HG02973 (cell line): ENCODE measurements around the gene CLEC4M.
"Not testable (repeated sequence)": the region's sequence is repeated elsewhere in the genome, so short reads cannot be mapped to it uniquely, and the experiment has no call there.

Experiments used
- ATAC-seq: cut with Tn5 transposase; IDR thresholded peaks from one replicate; pipeline ENCODE4 v1.9.1; 2021; ENCODE audit warnings: moderate library complexity; ENCODE audit not compliant: unreplicated experiment

The CLEC4M gene

DNA sequence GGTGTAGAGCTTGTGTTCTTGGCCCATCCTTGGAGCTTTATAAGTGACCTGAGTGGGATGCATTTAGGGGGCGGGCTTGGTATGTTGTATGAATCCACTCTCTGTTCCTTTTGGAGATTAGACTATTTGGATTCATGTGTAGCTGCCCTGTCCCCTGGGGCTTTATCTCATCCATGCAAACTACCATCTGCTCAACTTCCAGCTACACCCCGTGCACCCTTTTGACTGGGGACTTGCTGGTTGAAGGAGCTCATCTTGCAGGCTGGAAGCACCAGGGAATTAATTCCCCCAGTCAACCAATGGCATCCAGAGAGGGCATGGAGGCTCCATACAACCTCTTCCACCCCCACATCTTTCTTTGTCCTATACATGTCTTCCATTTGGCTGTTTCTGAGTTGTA lies 6.1 kb downstream of the CLEC4M start:
- ATAC-seq, result no peak

DNA sequence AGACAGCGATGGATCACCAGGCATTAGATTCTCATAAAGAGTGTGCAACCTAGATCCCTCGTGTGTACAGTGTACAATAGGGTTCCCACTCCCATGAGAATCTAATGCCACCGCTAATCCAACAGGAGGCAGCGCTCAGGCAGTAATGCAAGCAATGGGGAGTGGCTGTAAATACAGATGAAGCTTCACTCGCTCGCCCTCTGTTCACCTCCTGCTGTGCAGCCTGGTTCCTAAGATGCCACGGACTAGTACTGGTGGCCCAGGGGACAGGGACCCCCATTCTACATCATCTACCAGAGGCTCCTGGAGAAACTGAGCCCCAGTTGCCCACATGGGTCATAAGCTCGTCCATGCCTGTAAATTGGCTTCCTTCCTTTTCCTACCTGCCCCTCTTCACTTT lies 8.0 kb downstream of the CLEC4M start:
- ATAC-seq, result no peak

DNA sequence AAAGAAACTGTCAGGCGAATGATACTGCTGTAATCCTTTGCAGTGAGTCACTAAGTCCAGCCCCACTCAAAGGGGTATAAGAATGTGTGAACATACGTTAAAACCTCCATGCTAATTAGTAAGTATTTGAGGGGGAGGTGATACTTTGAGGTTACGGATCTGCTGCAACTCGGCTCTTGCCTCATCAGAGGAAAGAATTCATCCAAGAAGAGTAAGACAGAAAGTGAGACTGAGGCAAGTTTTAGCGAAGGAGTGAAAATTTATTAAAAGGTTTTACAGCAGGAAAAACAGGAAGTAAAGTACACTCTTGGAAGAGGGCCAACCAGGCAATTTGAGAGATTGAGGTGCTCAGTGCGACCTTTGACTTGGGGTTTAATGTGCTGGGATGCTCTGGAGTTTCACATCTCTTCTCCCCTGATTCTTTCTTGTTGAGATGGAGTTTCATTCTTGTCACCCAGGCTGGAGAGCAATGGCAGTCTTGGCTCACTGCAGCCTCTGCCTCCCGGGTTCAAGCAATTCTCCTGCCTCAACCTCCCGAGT lies 9.8 kb downstream of the CLEC4M start:
- ATAC-seq, result no peak

DNA sequence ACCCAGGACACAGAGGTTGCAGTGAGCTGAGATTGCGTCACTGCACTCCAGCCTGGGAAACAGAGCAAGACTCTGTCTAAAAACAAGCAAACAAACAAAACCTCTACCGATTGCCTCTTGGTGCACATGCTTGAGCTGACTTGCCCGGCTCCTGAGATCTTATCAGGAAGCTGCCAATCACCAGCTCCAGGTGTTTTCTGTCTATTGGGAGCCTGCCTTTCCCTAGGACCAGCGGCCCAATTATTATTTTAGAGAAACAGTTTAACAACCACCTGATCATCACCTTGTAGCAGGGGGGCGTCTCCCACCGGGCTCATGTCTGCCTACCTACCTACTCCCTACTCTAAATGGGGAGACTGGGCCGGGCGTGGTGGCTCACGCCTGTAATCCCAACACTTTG lies 10.8 kb downstream of the CLEC4M start:
- ATAC-seq, result no peak

DNA sequence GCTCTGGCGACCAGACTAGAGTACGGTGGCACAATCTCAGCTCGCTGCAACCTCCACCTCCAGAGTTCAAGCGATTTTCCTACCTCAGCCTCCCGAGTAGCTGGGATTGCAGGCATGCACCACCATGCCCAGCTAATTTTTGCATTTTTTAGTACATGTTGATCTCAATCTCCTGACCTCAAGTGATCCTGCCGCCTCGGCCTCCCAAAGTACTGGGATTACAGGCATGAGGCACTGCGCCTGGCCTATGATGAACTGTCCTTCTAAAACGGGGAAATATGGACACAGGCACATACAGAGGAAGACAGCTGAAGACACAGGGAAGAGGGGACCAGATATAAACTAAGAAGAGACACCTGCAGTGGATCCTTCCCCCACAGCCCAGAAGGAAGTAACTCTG lies 12.7 kb downstream of the CLEC4M start:
- no peak for ATAC-seq

DNA sequence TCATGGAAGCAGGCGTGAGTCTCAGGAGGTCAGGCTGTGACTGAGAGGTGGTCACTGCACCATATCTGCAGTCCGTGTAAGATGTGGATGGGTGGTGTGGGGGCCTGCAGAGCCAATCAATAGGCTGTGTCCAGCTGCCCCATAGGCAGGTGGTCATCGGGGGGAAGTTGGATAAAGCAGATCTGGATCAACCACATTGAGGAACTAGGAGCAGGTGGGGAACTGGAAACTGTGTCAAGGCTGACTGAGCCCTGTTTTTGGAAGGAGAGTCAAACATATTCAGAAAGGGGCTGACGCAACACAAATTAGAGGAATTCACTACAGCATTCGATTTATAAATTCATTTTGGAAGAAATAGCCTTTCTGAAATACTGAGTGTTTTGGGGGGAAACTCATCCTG lies 15.0 kb downstream of the CLEC4M start:
- no peak for ATAC-seq

DNA sequence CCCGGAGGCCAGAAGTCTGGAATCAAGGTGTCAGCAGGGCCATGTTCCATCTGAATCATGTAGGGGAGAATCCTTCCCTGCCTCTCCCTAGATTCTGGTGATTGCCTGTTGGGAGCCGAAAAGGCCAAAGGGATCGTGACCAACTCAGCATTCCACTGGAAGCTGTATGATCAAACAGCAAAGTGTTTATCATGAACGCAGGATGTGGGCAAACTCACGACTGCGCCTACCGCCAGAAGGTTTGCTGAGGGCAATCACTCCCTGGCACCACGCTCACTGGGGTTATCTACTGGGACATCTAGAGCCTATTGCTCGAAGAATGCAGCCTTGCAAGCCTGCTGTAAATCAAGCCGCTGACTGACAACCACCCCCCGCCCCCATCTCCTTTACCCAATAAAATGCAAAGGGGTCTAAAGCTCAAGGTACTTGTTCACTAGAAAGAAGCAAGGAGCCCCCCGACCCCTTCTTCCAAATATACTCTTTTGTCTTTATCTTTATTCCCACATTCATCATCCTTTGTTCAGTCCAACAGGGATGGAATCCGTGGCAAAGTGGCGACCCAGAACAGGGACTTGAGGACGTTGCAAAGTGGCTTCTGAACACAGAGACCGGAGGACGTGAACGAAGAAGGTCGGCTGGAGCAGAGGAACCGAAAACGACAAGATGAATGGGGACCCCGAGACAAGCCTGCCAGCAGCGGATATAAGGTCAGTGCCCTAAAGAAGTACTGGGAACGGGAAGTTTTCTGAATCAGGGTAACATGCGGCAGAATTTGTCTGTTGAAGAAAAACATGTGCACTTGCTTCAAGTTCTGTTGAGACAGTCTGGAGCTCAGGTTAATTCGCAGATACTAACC lies 16.8 kb downstream of the CLEC4M start:
- no peak for ATAC-seq

DNA sequence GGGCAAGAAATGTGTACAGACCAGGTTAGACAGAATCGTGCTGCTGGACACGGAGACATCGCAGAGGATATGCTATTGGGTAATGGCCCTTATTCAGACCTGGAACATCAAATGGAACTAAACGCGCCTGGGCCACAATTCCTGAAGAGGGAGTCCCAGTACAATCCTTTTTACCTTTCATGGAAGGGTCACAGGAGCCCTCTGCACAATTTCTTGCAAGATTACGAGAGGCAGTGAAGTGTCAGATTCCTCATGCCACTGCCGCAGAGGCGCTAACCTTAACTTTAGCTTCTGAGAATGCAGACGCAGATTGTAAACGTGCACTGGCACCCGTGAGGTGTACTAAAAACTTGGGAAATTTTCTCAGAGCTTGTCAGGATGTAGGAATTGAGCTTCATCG lies 18.1 kb downstream of the CLEC4M start:
- no peak for ATAC-seq

DNA sequence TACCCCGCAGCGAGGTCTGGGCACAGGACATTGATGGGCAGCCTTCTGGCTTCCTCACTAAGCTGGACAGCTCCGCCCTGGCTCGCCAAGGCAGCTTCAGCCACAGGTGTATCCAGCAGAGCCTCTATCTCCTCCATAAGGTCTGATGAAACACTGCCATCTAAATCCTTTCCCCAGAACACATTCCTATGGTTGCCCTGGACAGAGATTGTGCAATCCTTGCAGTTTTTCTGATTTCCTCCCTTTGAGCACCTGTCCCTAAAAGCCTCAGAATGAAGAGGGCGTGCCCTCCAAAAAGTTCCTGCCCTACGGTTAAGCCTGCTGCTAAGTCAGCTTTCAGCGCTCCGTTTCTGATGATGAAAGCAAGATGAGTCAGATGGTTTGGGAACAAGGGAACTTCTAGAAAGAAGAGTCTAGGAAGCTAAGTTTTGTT lies 21.0 kb downstream of the CLEC4M start:
- ATAC-seq, result no peak

DNA sequence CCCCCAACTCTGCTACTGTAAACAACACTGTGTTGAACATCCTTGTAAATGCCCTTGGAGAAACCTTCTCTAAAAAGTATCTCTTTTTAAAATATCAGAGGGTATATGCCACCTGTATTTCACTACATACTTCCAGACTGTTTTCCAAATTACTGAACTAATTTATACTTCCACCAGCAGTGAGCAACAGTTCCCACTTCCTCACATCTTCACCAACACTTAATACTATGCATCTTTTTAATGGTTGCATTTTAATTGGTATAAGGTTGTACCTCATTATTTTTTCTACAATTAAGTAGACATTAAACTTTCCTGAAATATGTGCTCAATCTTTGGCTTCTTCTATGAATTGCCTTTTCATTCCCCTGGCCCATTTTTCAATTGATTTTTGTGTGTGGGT lies 21.8 kb downstream of the CLEC4M start:
- no peak for ATAC-seq

DNA sequence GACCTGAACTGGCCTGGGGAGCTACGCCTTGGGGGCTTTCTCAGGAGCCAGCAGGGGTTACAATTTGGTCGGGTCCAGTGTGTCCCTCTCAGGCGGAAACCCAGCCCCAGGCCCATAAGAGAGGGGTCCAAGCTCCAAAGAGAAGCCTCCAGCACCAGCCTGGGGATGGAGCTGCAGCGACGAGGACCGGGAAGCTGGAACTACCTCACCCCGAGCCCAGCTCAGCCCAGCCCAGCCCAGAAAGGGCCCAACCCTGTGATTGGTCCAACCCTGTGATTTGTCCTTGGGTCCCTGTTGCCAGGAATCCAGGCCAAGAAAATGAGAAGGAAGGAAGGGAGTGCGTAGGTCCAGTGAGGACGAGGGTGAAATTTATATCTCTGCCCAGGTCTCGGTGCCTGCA lies 24.1 kb downstream of the CLEC4M start:
- no peak for ATAC-seq

DNA sequence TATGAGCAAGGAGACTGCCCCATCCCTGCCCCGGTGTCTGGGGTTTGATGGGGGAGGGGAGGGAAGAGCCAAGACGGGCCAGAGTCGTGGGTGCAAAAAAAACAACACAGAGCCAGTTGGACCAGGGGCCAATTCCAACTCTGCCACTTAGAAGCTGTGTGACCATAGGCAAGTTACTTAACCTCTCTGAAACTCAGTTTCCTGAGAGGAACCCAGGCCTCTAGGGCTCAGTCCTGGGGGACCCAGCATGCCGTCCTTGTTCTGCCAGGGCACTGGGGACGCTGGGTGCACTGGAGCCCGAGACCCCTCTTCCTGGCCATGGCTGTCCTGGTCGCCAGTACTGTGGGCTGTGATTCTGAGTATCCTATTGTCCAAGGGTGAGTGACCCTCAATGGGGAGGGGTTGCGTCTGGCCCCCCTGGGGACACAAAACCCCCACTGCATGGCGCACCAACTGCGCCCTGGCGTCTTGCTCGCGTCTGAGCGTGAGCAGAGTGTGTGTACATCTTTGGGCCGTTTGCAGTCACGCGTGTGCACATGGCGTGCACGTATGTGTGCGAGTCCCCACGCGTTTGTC lies 24.6 kb downstream of the CLEC4M start:
- no peak for ATAC-seq

DNA sequence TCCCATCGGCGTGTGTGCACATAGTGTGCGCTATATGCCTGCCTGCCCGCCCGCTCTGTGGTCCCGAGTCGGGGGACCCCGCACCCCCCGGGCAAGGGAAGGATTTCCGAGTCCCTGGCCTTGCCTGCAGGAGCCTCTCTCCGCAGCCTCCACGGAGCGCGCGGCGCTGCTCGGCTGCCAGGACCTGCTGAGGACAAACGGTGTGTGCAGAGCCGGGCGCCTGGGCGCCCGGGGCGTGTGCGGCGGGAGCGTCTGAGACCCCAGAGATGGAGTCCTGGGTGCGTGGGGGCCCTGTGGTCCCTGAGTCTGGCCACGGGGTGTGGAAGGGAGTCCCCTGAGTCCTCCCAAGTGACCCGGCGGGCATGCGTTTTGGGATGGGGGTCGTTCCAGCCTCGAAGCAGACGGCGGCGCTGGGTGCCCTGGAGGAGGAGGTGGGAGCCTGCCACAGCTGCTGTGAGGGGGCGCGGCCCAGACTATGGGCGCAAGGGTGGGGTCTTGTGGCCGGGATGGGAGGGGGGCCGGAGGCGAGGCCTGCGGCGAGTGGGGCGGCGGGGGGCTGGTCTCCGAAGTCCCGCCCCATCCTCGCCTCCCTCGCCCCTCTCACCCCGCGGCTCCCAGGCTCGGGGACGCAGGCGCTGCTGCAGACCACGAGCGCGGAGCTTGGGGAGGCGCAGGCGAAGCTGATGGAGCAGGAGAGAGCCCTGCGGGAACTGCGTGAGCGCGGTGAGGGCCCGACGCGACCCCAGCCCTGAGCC lies 25.3 kb downstream of the CLEC4M start:
- no peak for ATAC-seq

DNA sequence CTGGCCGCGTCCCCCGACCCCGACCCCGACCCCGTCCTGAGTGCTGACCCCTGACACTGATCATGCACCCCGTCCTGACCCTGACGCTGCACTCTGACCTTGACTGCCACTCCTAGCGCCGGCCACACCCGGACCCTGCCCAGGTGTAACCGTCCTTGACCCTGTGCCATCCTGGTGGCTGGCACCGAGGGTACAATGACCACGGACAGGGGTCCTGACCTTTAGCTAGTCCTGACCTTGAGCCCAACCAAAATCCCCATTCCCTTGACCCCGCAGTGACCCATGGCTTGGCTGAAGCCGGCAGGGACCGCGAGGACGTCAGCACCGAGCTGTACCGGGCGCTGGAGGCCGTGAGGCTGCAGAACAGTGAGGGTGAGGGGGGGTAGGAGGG lies 25.9 kb downstream of the CLEC4M start:
- no peak for ATAC-seq

DNA sequence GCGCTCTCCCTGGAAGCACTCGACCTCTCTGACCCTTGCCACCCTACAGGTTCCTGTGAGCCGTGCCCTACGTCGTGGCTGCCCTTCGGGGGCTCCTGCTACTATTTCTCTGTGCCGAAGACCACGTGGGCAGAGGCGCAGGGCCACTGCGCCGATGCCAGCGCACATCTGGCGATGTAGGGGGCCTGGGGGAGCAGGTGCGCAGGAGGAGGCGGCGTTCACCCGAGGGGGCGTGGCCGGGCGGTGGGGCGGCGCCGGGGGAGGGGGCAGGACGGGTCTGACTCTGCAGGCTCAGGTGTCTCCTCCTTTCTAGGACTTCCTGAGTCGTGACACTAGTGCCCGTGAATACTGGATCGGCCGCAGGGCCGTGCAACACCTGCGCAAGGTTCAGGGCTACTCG lies 26.4 kb downstream of the CLEC4M start:
- ATAC-seq, result no peak

DNA sequence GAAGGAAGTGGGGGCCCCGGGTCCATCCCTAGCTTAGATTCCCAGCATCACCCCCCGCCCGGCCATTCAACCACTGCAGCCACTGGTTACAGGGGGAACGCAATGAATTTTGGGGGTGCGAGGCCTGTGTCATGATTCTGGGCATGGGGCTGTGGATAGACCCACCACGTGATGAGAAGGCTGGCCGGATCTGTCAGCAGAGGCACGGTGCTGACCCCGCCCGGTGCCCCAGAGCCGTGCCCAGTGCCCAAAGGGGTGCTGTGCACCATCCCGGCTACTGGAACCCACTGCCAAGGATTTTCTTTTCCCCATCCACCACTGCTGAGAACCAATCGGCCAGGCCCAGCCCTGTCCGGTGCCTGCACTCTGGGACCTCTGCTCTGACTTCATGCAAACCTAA lies 27.4 kb downstream of the CLEC4M start:
- ATAC-seq, result no peak

DNA sequence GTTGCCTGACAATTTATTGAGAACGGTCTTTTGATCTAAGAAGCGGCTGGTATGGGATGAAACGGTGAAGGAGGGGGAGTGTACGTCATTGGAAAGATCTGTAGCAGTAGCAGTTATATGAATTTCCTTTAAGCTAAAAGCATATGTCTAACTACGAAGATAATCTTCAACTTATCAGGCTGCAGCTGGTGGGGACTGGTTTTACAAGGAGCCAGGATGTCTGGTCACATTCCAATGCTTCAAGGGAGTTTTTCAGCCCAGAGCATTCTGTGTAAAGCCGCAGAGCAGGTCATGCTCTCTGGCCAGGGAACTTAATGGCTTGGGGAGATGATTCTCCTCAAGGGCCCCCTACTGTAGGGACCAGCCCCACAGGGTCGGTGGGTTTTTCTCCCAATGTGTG lies 29.2 kb downstream of the CLEC4M start:
- no peak for ATAC-seq

DNA sequence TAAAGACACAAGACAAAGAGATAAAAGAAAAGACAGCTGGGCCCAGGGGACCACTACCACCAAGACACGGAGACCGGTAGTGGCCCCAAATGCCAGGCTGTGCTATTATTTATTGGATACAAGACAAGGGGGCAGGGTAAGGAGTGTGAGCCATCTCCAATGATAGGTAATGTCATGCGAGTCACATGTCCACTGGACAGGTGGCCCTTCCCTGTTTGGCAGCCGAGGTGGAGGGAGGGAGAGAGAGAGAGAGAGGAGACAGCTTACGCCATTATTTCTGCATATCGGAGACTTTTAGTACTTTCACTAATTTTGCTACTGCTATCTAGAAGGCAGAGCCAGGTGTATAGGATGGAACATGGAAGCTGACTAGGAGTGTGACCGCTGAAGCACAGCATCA lies 29.7 kb downstream of the CLEC4M start:
- ATAC-seq, result not testable (repeated sequence)

DNA sequence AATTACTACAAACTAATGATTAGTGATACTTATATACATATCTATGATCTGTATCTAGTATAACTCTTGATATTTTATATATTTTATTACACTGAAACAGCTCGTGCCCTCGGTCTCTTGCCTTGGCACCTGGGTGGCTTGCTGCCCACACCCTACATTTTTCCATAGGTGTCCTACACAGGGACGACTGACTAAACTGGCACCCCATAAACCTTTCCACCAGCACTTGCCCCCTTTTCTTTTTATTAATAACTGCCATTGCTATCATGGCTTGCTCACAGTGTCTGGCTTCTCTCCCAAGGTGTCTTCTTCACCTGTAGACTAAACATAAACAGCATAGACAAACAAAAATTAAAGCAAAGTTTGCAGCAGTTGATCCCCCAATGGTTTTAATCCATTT lies 30.4 kb downstream of the CLEC4M start:
- no peak for ATAC-seq

DNA sequence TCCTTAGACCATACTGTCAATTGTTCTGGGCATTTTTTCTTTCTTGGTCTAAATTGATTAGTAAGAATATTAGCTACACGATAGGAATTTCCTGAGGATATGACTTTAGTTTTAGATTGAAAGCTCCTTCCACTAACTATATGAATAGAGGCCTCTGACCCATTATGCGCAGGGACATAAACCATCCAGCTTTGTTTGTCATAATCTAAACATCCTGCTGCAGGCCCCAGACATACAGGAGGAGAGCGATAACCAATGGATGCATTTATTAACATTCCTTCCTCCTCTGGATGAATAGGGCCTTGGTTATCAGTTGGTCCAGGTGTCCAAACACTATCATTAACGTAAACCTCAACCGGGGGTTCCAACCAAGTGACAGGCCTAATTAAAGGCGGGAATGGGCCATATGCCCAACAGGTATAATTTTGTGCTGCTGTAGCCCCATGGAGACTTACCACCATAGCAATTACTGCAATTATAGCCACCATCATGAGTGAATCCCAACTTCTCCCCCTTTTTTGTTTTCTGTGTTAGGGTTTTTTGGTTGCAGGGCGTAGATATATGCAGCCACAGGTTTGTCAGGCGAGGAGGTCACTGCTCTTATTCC lies 32.6 kb downstream of the CLEC4M start:
- no peak for ATAC-seq

DNA sequence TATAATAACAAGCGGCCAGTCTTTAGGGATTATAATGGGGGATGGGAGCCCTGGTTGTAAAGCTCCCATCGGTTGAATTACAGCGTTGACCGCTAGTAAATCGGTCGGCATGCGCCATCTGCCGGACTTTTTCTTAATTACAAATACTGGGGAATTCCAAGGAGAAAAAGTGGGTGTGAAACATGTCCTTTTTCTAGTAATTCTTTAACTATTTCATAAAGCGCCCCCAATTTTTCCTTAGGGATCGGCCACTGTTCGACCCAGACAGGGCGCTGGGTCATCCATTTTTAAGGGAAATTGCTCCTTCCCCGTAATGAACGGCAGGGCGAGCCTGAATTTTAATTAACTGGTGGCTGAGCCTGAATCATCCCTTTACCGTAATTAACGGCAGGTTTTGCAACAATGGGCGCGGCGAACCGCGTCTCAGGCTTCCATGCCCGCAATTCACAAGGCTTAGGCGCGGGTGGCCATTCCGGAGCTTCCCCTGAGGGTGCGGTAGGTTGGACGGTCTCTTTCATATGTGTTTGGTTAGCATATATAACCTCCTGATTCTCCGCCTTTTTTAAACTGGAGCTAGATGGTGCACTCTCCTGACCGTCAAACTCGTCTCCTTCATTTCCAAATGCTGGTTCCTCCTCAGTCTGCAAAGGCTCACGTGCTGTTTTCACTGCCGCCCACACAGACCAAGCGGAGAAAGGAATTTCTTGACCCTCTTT lies 36.8 kb downstream of the CLEC4M start:
- ATAC-seq, result no peak
